NCI-H1436 treated with DMSO at 0.1 percent for 48 hours (cell line): ENCODE results near the gene OR2M3.
A peak's percentile ranks its signal among the peaks of the same experiment; 100 is the strongest.
"Not testable (repeated sequence)": the region's sequence is repeated elsewhere in the genome, so short reads cannot be mapped to it uniquely, and the experiment has no call there.

Experiments
- DNase-seq: peaks from one replicate; lab custom pipeline; 2025; lab: John Stamatoyannopoulos, UW

The OR2M3 gene

GRCh38 chr1:248196965-248197364 lies at the start of gene OR2M3:
Gene OR2M3, plus strand, starts transcription at chr1:248197265. Its CDS starts 5,803 bp downstream, at chr1:248203068.
- DNase-seq = no peak

- DNase-seq = no peak
These were observed 44.8 kb upstream of the OR2M3 start for GRCh38 chr1:248152056-248152827.

- no peak for DNase-seq
These were observed 41.1 kb upstream of the OR2M3 start for GRCh38 chr1:248155927-248156326.

GRCh38 chr1:248158758-248159157 lies 38.3 kb upstream of the OR2M3 start:
- no peak for DNase-seq

- DNase-seq = no peak
These were observed 33.0 kb upstream of the OR2M3 start for GRCh38 chr1:248164031-248164430.

GRCh38 chr1:248165186-248165585 lies 31.9 kb upstream of the OR2M3 start:
- DNase-seq = no peak

GRCh38 chr1:248174521-248174920 lies 22.5 kb upstream of the OR2M3 start, which contains the start of gene OR2M2:
Gene OR2M2, plus strand, starts transcription at chr1:248174821. Its CDS starts 5,165 bp downstream, at chr1:248179986.
- no peak for DNase-seq

GRCh38 chr1:248183996-248184395 lies 13.1 kb upstream of the OR2M3 start:
- no peak for DNase-seq

- no peak for DNase-seq
These were observed 9.7 kb upstream of the OR2M3 start for GRCh38 chr1:248187363-248187762.

- no peak for DNase-seq
These were observed 8.0 kb upstream of the OR2M3 start for GRCh38 chr1:248189026-248189425.

GRCh38 chr1:248194117-248194516 lies 2.9 kb upstream of the OR2M3 start:
- DNase-seq = no peak

- DNase-seq = no peak
These were observed 18.8 kb downstream of the OR2M3 start for GRCh38 chr1:248215880-248216279.

GRCh38 chr1:248225537-248225936 lies 28.5 kb downstream of the OR2M3 start:
- no peak for DNase-seq

- no peak for DNase-seq
These were observed 32.4 kb downstream of the OR2M3 start for GRCh38 chr1:248229360-248229908.

GRCh38 chr1:248231117-248231516 lies 34.1 kb downstream of the OR2M3 start, which contains the start of gene OR2M4:
Gene OR2M4, plus strand, starts transcription at chr1:248231417. Its CDS starts 7,512 bp downstream, at chr1:248238929.
- DNase-seq = no peak

- DNase-seq = no peak
These were observed 42.4 kb downstream of the OR2M3 start for GRCh38 chr1:248239478-248239877.

- DNase-seq = peak; percentile 12
These were observed 46.1 kb downstream of the OR2M3 start for GRCh38 chr1:248243204-248243603.

GRCh38 chr1:248259309-248259708 lies 62.2 kb downstream of the OR2M3 start:
- not testable (repeated sequence) for DNase-seq
